Measurements from ENCODE around the gene MARCKS. TPM values are rescaled to one million over a fixed set of nuclear protein-coding genes. Genes with fewer than 3 reads are reported as not detected.
A peak's percentile ranks its signal among the peaks of the same experiment; 100 is the strongest.

The MARCKS gene
- total RNA-seq, 2 donors from 2014 or later: 228 to 242 TPM

DNA sequence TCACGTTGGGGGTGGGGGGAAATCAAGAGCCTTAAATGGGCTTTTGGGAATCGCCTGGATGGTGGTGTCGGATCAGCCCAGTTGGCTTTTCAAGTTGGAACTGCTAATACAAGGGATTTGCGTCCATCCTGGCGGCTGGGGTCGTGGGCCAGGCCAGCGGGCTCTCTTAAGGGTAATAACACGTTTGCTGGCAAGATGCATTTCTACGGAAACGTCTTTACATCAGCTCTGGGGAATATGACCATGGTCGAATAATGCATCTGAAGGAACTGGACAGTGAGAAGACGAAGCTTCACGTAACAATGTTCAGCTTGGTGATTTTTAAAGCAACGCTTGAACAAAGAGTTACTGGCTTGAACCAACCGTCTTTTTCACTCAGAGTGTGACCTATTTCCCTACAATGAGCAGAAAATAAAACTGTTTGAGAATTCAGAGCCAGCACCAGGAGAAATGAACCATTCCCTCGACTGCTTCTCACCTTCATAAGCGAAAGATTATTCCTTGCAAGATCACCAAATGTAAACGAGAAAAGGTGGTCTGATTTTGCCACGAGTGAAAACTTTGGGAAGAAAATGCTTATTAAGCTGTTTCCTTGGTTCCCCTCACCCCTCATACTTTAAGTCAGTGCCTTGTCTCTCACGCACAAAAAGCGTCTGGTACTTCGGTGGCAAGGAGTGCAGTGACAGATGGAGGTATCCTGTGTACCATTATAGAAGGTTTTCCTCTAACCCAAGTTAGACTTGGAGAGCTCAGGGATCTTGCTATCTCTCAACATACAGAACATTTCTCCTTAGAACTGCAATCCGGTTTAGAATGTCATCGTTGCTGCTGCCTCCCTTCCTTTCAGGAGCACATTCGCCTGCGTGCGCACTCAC is 1.4 kb upstream of the MARCKS start:
- Histone ChIP-seq H3K36me3 (no peaks in the 10 kb centered on the region), H3K4me1 (no peaks in the 10 kb centered on the region), H3K4me3 (peak overlapping the region; percentile 84), H3K9me3 (no peaks in the 10 kb centered on the region), H3K27ac (peak overlapping the region; percentile 99), H3K9ac (ENCODE audit: low read depth in 2 of 2, low read length in 2 of 2) (peak overlapping the region; percentile 68 to 100), H3K27me3 (no peaks in the 10 kb centered on the region)
- peak; percentile 53 for DNase-seq
- intact Hi-C loops (cut with DNase I): loop anchor here (10.0 kb wide), 1 partner anchor 141 kb away; no protein-coding TSS in a partner anchor
- no peak for TF ChIP-seq CTCF (IDR thresholded peaks at IDR 0.05)

DNA sequence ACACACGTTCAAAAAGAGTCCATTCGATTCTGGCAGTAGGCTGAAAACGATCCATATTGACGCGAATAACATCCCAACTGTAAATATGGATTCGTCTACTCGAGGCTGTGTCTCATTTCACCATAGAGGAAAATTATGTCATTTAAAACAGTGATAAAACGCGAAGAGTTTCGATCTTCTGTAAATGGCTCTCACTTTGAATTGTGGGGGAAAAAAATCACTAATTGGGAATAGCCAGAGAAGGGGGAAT is 845 bp upstream of the MARCKS start:
- H3K36me3 ChIP-seq: no peaks in the 10 kb centered on the region
- H3K9ac ChIP-seq (ENCODE audit: low read depth in 2 of 2, low read length in 2 of 2): peak overlapping the region; percentile 68 to 100
- no peaks in the 10 kb centered on the region for H3K4me1 ChIP-seq
- no peak for TF ChIP-seq CTCF (IDR thresholded peaks at IDR 0.05)
- H3K9me3 ChIP-seq: no peaks in the 10 kb centered on the region
- H3K27me3 ChIP-seq: no peaks in the 10 kb centered on the region
- intact Hi-C loops (cut with DNase I): loop anchor here (10.0 kb wide), 1 partner anchor 141 kb away; no protein-coding TSS in a partner anchor
- H3K27ac ChIP-seq: peak overlapping the region; percentile 99
- H3K4me3 ChIP-seq: peak overlapping the region; percentile 84
- no peak for DNase-seq

- Histone ChIP-seq H3K9me3 (no peaks in the 10 kb centered on the region), H3K27ac (peak overlapping the region; percentile 99), H3K27me3 (no peaks in the 10 kb centered on the region), H3K36me3 (no peaks in the 10 kb centered on the region), H3K4me1 (no peaks in the 10 kb centered on the region), H3K4me3 (peak overlapping the region; percentile 84), H3K9ac (ENCODE audit: low read depth in 2 of 2, low read length in 2 of 2) (peak overlapping the region; percentile 70 to 100)
- DNase-seq: peak; percentile 56
- intact Hi-C loops (cut with DNase I): loop anchor here (10.0 kb wide), 1 partner anchor 143 kb away; no protein-coding TSS in a partner anchor
- no peak for TF ChIP-seq CTCF (IDR thresholded peaks at IDR 0.05)
Observed at GRCh38 chr6:113857556-113858479, 673 bp downstream of the MARCKS start.

DNA sequence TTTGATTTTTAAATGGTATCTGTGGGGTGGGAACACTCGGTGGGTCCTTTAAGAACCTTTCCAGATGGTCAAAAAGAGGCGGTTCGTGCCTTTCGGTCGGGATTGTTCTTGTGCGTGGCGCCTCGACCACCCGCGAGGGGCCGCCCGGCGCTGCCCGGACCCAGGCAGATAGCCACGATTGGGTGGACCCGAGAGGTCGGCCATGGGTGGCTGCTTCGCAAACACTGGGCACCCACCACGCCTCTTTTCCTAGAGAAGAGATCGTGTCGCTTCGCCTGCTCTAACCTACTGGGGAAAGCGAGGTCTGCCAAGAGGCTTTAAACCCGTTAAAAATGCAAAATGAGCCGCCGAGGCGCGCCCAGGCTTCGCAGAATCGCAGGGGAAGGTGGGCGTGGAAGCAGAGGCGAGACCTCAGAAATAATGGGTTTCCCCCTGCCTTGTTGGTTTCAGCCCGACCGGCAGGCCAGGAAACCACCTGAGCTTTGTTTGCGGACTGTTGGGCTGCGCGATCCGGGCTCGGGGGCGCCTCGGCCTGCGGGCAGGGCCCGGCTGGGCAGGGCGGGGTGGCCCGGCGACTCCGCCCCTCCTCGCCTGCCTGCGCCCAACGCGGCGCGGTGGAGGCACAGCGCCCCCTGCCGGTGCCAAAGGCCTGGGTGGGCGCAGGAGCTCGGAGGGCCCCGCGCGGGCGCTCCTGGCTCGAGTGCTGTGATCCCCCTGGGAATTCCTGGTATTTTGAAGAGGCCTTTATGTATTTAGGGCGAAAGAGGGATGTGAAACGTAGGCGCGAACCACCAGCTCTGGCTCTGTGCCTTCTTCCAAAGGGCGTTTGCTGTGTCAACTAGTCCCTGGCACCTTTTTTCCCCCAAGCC is 1.6 kb downstream of the MARCKS start:
- Histone ChIP-seq H3K9me3 (no peaks in the 10 kb centered on the region), H3K4me1 (no peaks in the 10 kb centered on the region), H3K27me3 (no peaks in the 10 kb centered on the region), H3K36me3 (no peaks in the 10 kb centered on the region), H3K4me3 (peak overlapping the region; percentile 84), H3K9ac (ENCODE audit: low read depth in 2 of 2, low read length in 2 of 2) (peak overlapping the region; percentile 81 to 100), H3K27ac (peak overlapping the region; percentile 99)
- intact Hi-C loops (cut with DNase I): loop anchor here (10.0 kb wide), 1 partner anchor 144 kb away; no protein-coding TSS in a partner anchor
- TF ChIP-seq CTCF (IDR thresholded peaks at IDR 0.05): peak; percentile 96
- peak; percentile 93 for DNase-seq

All from colonic mucosa (tissue), 4 donors.